ENCODE measurements around the gene ODR4. TPM values are rescaled to one million over a fixed set of nuclear protein-coding genes. Genes with fewer than 3 reads are reported as not detected.

Gene ODR4
- total RNA-seq, 2 donors from 2014 or later = 30.1 to 31.6 TPM

GRCh38 chr1:186413319-186413718 is 37.7 kb downstream of the ODR4 start:
- Histone ChIP-seq H3K27ac (no peak overlapping the region), H3K4me3 (no peak overlapping the region), H3K36me3 (no peaks in the 10 kb centered on the region), H3K27me3 (replicated peaks; ENCODE audit: insufficient read depth) (no peaks in the 10 kb centered on the region), H3K9me3 (no peaks in the 10 kb centered on the region), H3K4me1 (replicated peaks) (no peaks in the 10 kb centered on the region)
- no peak for TF ChIP-seq CTCF (IDR thresholded peaks at IDR 0.05)
- TF ChIP-seq POLR2AphosphoS5 (IDR thresholded peaks at IDR 0.05) = no peak
- no peak for TF ChIP-seq POLR2A (IDR thresholded peaks at IDR 0.05)
- DNase-seq (ENCODE audit: low spot score) = no peak
- WGBS = 84% methylated on average over 1 of the region's 1 CpG
- intact Hi-C loops (cut with DNase I) = no loop called here

DNA sequence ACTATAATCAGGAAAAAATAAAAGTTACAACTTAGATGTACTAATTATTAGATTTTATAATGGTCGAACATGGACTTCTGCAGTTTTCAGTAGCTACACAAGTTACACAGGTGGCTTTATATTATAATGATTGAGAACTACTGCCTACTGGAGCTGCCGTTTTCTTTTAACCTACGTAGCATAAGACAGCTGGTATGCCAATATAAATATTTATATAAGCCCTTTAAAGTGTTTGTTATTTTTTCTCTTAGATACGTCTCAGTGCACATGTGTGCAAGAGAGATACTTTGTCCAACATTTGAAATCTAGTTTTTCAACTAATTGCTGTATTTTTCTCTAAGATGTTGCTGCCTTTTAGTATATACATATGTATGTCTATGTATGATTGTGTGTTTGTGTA is 42.9 kb downstream of the ODR4 start:
- DNase-seq (ENCODE audit: low spot score) = no peak
- Histone ChIP-seq H3K9me3 (no peaks in the 10 kb centered on the region), H3K27me3 (replicated peaks; ENCODE audit: insufficient read depth) (no peaks in the 10 kb centered on the region), H3K4me3 (no peak overlapping the region), H3K4me1 (replicated peaks) (no peaks in the 10 kb centered on the region), H3K36me3 (no peaks in the 10 kb centered on the region), H3K27ac (no peak overlapping the region)
- intact Hi-C loops (cut with DNase I) = no loop called here
- WGBS = 30% methylated on average over 4 of the region's 4 CpGs
- no peak for TF ChIP-seq CTCF (IDR thresholded peaks at IDR 0.05)
- no peak for TF ChIP-seq POLR2AphosphoS5 (IDR thresholded peaks at IDR 0.05)
- TF ChIP-seq POLR2A (IDR thresholded peaks at IDR 0.05) = no peak

DNA sequence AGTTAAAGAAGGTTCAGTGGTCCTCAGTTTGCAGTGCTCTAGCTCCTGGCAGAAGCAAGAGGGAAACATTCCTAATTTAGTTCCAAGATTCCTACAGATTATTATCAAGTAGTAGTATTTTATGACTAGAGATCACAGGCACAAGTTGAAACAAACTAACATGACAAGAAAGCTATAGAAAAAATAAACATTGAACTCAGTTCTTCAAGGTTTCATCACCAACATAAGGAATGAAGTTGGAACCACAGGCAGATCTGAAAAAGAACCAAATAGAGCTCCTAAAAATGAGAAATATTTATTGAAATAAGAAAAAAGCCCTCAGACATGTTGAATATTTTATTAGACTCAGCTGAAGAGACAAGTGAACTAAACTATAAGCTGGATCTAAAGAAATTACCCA is 44.7 kb downstream of the ODR4 start:
- TF ChIP-seq CTCF (IDR thresholded peaks at IDR 0.05) (no peak), POLR2A (IDR thresholded peaks at IDR 0.05) (no peak), POLR2AphosphoS5 (IDR thresholded peaks at IDR 0.05) (no peak)
- Histone ChIP-seq H3K36me3 (no peaks in the 10 kb centered on the region), H3K27ac (no peak overlapping the region), H3K4me3 (no peak overlapping the region), H3K27me3 (replicated peaks; ENCODE audit: insufficient read depth) (no peaks in the 10 kb centered on the region), H3K4me1 (replicated peaks) (no peaks in the 10 kb centered on the region), H3K9me3 (no peaks in the 10 kb centered on the region)
- no peak for DNase-seq (ENCODE audit: low spot score)
- intact Hi-C loops (cut with DNase I) = no loop called here

DNA sequence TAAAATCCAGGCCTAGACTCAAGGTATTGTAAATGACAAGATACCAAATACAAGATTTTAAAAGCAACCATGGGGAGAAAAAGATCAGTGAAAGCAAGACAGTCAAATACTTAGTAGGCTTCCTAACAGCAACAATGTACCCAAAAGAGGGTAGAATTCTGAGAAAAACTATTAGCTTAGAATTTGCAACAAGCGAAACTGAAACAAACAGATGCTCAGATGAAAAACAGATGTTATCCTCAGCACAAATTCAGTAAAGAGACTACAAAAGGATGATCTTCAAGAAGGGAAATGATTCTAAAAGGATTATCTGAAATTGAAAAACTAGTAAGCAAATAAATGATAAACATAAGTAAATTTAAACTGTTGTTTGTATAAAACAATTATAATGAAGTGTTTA is 45.3 kb downstream of the ODR4 start:
- no peak overlapping the region for H3K4me3 ChIP-seq
- no peaks in the 10 kb centered on the region for H3K36me3 ChIP-seq
- no peaks in the 10 kb centered on the region for H3K27me3 ChIP-seq (replicated peaks; ENCODE audit: insufficient read depth)
- intact Hi-C loops (cut with DNase I) = no loop called here
- no peaks in the 10 kb centered on the region for H3K4me1 ChIP-seq (replicated peaks)
- no peak overlapping the region for H3K27ac ChIP-seq
- H3K9me3 ChIP-seq = no peaks in the 10 kb centered on the region
- no peak for DNase-seq (ENCODE audit: low spot score)
- WGBS = 70% methylated on average over 1 of the region's 1 CpG
- TF ChIP-seq CTCF (IDR thresholded peaks at IDR 0.05) (no peak), POLR2A (IDR thresholded peaks at IDR 0.05) (no peak)

- no peaks in the 10 kb centered on the region for H3K4me1 ChIP-seq (replicated peaks)
- H3K4me3 ChIP-seq = no peak overlapping the region
- H3K9me3 ChIP-seq = no peaks in the 10 kb centered on the region
- TF ChIP-seq POLR2A (IDR thresholded peaks at IDR 0.05) (no peak), POLR2AphosphoS5 (IDR thresholded peaks at IDR 0.05) (no peak), CTCF (IDR thresholded peaks at IDR 0.05) (no peak)
- H3K36me3 ChIP-seq = no peaks in the 10 kb centered on the region
- H3K27me3 ChIP-seq (replicated peaks; ENCODE audit: insufficient read depth) = no peaks in the 10 kb centered on the region
- DNase-seq (ENCODE audit: low spot score) = no peak
- intact Hi-C loops (cut with DNase I) = no loop called here
- WGBS = 93% methylated on average over 6 of the region's 6 CpGs
- no peak overlapping the region for H3K27ac ChIP-seq
Measured at GRCh38 chr1:186421446-186421845, 45.8 kb downstream of the ODR4 start.
